IgD-negative memory B cell (primary cell): ENCODE measurements around the gene PRKAA1. TPM values are rescaled to one million over a fixed set of nuclear protein-coding genes. Genes with fewer than 3 reads are reported as not detected.
"Not testable (repeated sequence)": the region's sequence is repeated elsewhere in the genome, so short reads cannot be mapped to it uniquely, and the experiment has no call there.

Source experiments
- H3K27ac Mint-ChIP-seq, 3 donors: one replicate each; pipeline ENCODE4 v1.8.0; 2020 to 2022; ENCODE audit warnings: mild to moderate bottlenecking in 3 of 3, mixed read lengths in 3 of 3, moderate library complexity in 1 of 3
- H3K27me3 Mint-ChIP-seq: one replicate; pipeline ENCODE4 v1.8.0; 2021; ENCODE audit warnings: mixed read lengths
- H3K36me3 Mint-ChIP-seq: one replicate; pipeline ENCODE4 v1.8.0; 2020; ENCODE audit warnings: mild to moderate bottlenecking, mixed read lengths
- H3K4me1 Mint-ChIP-seq, 3 donors: one replicate each; pipeline ENCODE4 v1.8.0; 2020 to 2022; ENCODE audit warnings: mixed read lengths in 3 of 3, mild to moderate bottlenecking in 1 of 3
- H3K4me3 Mint-ChIP-seq, 4 donors: one replicate each; pipeline ENCODE4 v1.8.0; 2020 to 2022; ENCODE audit warnings: mild to moderate bottlenecking in 4 of 4, mixed read lengths in 4 of 4, moderate library complexity in 3 of 4
- H3K9me3 Mint-ChIP-seq, 3 donors: one replicate each; pipeline ENCODE4 v1.8.0; 2020 to 2021; ENCODE audit warnings: mixed read lengths in 3 of 3, mild to moderate bottlenecking in 1 of 3
- polyA plus RNA-seq: library from polyadenylated mRNA; unstranded; fragments of 300-500 nt; fragmentation: Illumina TruSeq; gene quantifications from one replicate; pipeline ENCODE4 v1.2.3, GENCODE V29; 2021

Gene PRKAA1
- polyA plus RNA-seq, 1 donor from 2014 or later = 35.7 TPM

- H3K4me3 Mint-ChIP-seq = no peak overlapping the region
- H3K27ac Mint-ChIP-seq = no peak overlapping the region
- no peaks in the 10 kb centered on the region for H3K27me3 Mint-ChIP-seq
- H3K36me3 Mint-ChIP-seq = peaks cover 14% of the 10 kb centered on the region
- H3K4me1 Mint-ChIP-seq = peaks cover 0 to 5% (median 4%) of the 10 kb centered on the region in 3 donors
- H3K9me3 Mint-ChIP-seq = peaks cover 0 to 6% (median 0%) of the 10 kb centered on the region in 3 donors
These were observed 59.7 kb downstream of the PRKAA1 start for GRCh38 chr5:40738502-40738901.

GRCh38 chr5:40736103-40736875 is 61.9 kb downstream of the PRKAA1 start:
- H3K9me3 Mint-ChIP-seq = peaks cover 0 to 6% (median 0%) of the 10 kb centered on the region in 3 donors
- H3K27me3 Mint-ChIP-seq = no peaks in the 10 kb centered on the region
- peaks cover 0 to 2% (median 0%) of the 10 kb centered on the region in 3 donors for H3K4me1 Mint-ChIP-seq
- H3K4me3 Mint-ChIP-seq = no peak overlapping the region
- H3K36me3 Mint-ChIP-seq = peaks cover 13% of the 10 kb centered on the region
- no peak overlapping the region for H3K27ac Mint-ChIP-seq

- peak overlapping the region in 1 of 3 donors; percentile 3 for H3K27ac Mint-ChIP-seq
- peaks cover 0 to 4% (median 0%) of the 10 kb centered on the region in 3 donors for H3K9me3 Mint-ChIP-seq
- peaks cover 0 to 5% (median 0%) of the 10 kb centered on the region in 3 donors for H3K4me1 Mint-ChIP-seq
- no peak overlapping the region for H3K4me3 Mint-ChIP-seq
- H3K27me3 Mint-ChIP-seq = no peaks in the 10 kb centered on the region
- peaks cover 8% of the 10 kb centered on the region for H3K36me3 Mint-ChIP-seq
These were observed 62.6 kb downstream of the PRKAA1 start for GRCh38 chr5:40735609-40736008.

GRCh38 chr5:40734986-40735385 is 63.2 kb downstream of the PRKAA1 start:
- no peak overlapping the region for H3K27ac Mint-ChIP-seq
- peaks cover 4% of the 10 kb centered on the region for H3K36me3 Mint-ChIP-seq
- no peaks in the 10 kb centered on the region for H3K9me3 Mint-ChIP-seq
- H3K4me1 Mint-ChIP-seq = peaks cover 0 to 5% (median 0%) of the 10 kb centered on the region in 3 donors
- no peaks in the 10 kb centered on the region for H3K27me3 Mint-ChIP-seq
- no peak overlapping the region for H3K4me3 Mint-ChIP-seq

GRCh38 chr5:40733879-40734563 is 64.2 kb downstream of the PRKAA1 start:
- Mint-ChIP-seq H3K9me3 (no peaks in the 10 kb centered on the region), H3K27ac (no peak overlapping the region), H3K4me1 (peaks cover 0 to 5% (median 0%) of the 10 kb centered on the region in 3 donors), H3K27me3 (no peaks in the 10 kb centered on the region), H3K36me3 (peaks cover 4% of the 10 kb centered on the region), H3K4me3 (no peak overlapping the region)

- Mint-ChIP-seq H3K36me3 (peaks cover 2% of the 10 kb centered on the region), H3K9me3 (no peaks in the 10 kb centered on the region), H3K27me3 (no peaks in the 10 kb centered on the region), H3K27ac (no peak overlapping the region), H3K4me3 (no peak overlapping the region), H3K4me1 (peaks cover 0 to 5% (median 0%) of the 10 kb centered on the region in 3 donors)
These were observed 64.7 kb downstream of the PRKAA1 start for GRCh38 chr5:40733434-40733833.

GRCh38 chr5:40722497-40722911 is 75.7 kb downstream of the PRKAA1 start:
- not testable (repeated sequence) for H3K4me1 Mint-ChIP-seq, H3K27ac Mint-ChIP-seq, H3K27me3 Mint-ChIP-seq, H3K9me3 Mint-ChIP-seq, H3K4me3 Mint-ChIP-seq
- peaks cover 20% of the 10 kb centered on the region for H3K36me3 Mint-ChIP-seq

- H3K27ac Mint-ChIP-seq = no peak overlapping the region
- H3K36me3 Mint-ChIP-seq = peaks cover 13% of the 10 kb centered on the region
- peaks cover 0 to 6% (median 2%) of the 10 kb centered on the region in 3 donors for H3K9me3 Mint-ChIP-seq
- H3K4me1 Mint-ChIP-seq = peaks cover 1 to 5% (median 4%) of the 10 kb centered on the region in 3 donors
- no peaks in the 10 kb centered on the region for H3K27me3 Mint-ChIP-seq
- no peak overlapping the region for H3K4me3 Mint-ChIP-seq
These were observed 78.1 kb downstream of the PRKAA1 start for GRCh38 chr5:40720069-40720468.

GRCh38 chr5:40717281-40717680 is 80.9 kb downstream of the PRKAA1 start:
- H3K9me3 Mint-ChIP-seq = peaks cover 0 to 6% (median 2%) of the 10 kb centered on the region in 3 donors
- peaks cover 12% of the 10 kb centered on the region for H3K36me3 Mint-ChIP-seq
- peaks cover 1 to 5% (median 4%) of the 10 kb centered on the region in 3 donors for H3K4me1 Mint-ChIP-seq
- no peak overlapping the region for H3K4me3 Mint-ChIP-seq
- no peak overlapping the region for H3K27ac Mint-ChIP-seq
- no peaks in the 10 kb centered on the region for H3K27me3 Mint-ChIP-seq

- H3K4me3 Mint-ChIP-seq = no peak overlapping the region
- H3K27me3 Mint-ChIP-seq = no peaks in the 10 kb centered on the region
- peaks cover 1 to 5% (median 4%) of the 10 kb centered on the region in 3 donors for H3K4me1 Mint-ChIP-seq
- H3K27ac Mint-ChIP-seq = peak overlapping the region in 1 of 3 donors; percentile 54
- peaks cover 0 to 5% (median 1%) of the 10 kb centered on the region in 3 donors for H3K9me3 Mint-ChIP-seq
- peaks cover 13% of the 10 kb centered on the region for H3K36me3 Mint-ChIP-seq
These were observed 81.6 kb downstream of the PRKAA1 start for GRCh38 chr5:40716590-40716989.

GRCh38 chr5:40716000-40716399 is 82.2 kb downstream of the PRKAA1 start:
- peak overlapping the region in 1 of 3 donors; percentile 54 for H3K27ac Mint-ChIP-seq
- H3K4me3 Mint-ChIP-seq = no peak overlapping the region
- H3K9me3 Mint-ChIP-seq = no peaks in the 10 kb centered on the region
- H3K27me3 Mint-ChIP-seq = no peaks in the 10 kb centered on the region
- peaks cover 1 to 5% (median 3%) of the 10 kb centered on the region in 3 donors for H3K4me1 Mint-ChIP-seq
- peaks cover 15% of the 10 kb centered on the region for H3K36me3 Mint-ChIP-seq

- peaks cover 12% of the 10 kb centered on the region for H3K36me3 Mint-ChIP-seq
- H3K27me3 Mint-ChIP-seq = no peaks in the 10 kb centered on the region
- H3K4me1 Mint-ChIP-seq = peaks cover 1 to 5% (median 3%) of the 10 kb centered on the region in 3 donors
- H3K9me3 Mint-ChIP-seq = peaks cover 0 to 2% (median 0%) of the 10 kb centered on the region in 3 donors
- H3K4me3 Mint-ChIP-seq = no peak overlapping the region
- no peak overlapping the region for H3K27ac Mint-ChIP-seq
These were observed 84.2 kb downstream of the PRKAA1 start for GRCh38 chr5:40714001-40714400.

GRCh38 chr5:40710575-40710974 is 87.6 kb downstream of the PRKAA1 start:
- not testable (repeated sequence) for H3K27me3 Mint-ChIP-seq, H3K27ac Mint-ChIP-seq, H3K4me1 Mint-ChIP-seq, H3K4me3 Mint-ChIP-seq, H3K9me3 Mint-ChIP-seq
- H3K36me3 Mint-ChIP-seq = peaks cover 14% of the 10 kb centered on the region
